Measurements from ENCODE around the gene TAF5.

- TF ChIP-seq EZH2 (IDR thresholded peaks at IDR 0.05; ENCODE audit: low read length, unreplicated experiment): no peak
- TF ChIP-seq CTCF (conservative IDR thresholded peaks at IDR 0.05; ENCODE audit: low read depth, low read length): no peak
These were observed 27.9 kb downstream of the TAF5 start for GRCh38 chr10:103395754-103396066.

All from PC-3 (cell line).